ENCODE measurements around the gene SRRM4. TPM values are rescaled to one million over a fixed set of nuclear protein-coding genes. Genes with fewer than 3 reads are reported as not detected.
"Not testable (repeated sequence)": the region's sequence is repeated elsewhere in the genome, so short reads cannot be mapped to it uniquely, and the experiment has no call there.

Gene SRRM4
- total RNA-seq, 1 donor from 2014 or later, result not detected

DNA sequence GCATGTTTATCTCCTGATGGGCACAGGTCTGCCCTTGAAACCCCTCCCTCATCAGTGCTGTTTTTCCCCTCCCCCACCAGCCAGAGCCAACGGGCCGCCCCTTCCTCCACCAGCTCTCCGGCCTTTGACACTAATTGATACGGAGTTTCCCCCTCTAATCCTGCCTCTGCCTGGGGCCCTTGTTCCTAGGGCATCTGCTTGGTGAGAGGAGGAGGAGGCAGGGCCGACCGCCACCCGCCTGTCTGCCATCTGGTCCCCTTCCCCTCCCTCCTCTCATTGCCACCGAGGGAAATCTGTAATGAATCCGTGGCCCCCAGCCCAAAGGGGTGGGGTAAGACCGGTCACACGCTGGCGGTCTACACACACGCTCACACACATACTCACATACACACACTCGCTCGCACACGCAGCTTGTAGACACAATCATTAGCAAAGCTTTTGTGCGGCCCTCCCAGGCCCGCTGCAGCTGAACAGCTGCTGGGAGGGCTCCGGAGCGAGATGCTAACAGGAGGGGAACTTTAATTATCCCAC, 27.4 kb downstream of the SRRM4 start:
- DNase-seq (ENCODE audit: low read depth), result no peak

DNA sequence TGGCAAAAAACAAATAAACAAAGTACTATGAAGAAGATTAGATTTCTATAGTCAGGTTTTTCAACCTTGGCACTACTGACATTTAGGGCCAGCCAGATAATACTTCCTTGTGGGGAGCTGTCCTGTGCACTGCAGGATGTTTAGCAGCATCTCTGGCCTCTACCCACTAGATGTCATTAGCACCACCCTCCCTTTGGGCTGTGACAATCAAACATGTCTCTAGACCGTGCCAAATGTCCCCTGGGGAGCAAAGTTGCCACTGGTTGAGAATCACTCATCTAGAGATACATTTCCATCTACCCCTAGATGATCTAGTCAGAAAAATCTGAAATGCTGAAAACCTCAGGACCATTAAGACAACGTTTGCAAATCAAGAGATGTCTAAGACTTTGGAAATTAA, 29.9 kb downstream of the SRRM4 start:
- DNase-seq (ENCODE audit: low read depth), result no peak

DNA sequence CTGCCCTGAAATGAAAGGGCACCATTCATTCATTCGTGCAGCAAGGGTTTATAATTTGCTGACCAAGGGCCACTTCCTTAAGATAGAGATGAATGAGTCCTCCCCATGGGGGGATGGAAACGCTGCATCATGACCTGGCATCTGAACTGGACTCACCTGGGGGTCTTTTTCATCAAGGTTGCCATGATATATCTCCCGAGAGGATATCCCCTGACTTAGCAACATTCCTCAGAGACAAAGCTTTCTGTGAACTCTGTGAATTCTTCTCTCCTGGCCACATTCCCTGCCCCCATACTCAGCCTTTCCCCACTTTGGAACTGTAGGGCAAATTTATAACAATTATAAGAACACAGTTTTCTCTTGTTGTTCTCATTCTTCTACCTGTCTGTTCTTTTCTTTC, 30.8 kb downstream of the SRRM4 start:
- DNase-seq (ENCODE audit: low read depth), result no peak

DNA sequence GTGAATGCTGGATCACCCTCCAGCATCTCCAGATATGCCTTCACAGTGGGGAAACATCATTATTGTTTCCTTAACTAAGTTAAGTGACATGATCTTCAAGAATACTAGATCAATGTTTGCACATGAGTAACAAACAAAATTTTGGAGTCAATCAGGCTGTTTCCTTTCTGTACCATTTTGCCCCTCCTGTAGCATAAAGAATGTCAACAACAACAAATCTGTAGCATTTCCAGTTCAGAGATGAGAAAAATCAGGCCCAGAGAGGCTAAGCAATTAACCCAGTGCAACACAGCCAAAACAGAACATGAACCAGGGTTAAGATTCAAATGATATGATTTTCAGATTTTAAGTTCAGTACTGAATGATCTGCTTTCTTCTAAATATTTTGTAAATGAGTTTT, 31.7 kb downstream of the SRRM4 start:
- DNase-seq (ENCODE audit: low read depth), result no peak

DNA sequence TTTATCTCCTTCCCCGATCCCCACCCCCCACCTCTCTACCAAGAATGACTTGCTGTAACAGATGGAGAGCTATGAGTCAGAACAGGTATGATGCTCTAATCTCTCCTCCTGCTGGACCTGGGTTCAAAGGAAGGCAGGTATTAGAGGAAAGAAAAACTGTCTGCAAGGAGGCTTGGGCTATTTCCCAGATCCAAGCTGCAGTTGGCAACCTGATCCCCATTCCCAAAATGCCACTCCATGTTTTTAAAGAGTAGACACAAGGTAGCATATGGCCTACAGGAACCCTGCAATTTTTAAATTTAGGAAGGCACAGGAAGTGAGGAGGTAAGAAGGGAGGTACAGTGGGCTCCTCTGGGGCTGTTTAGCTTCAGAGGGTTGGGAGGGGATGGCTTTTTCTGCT, 33.0 kb downstream of the SRRM4 start:
- no peak for DNase-seq (ENCODE audit: low read depth)

DNA sequence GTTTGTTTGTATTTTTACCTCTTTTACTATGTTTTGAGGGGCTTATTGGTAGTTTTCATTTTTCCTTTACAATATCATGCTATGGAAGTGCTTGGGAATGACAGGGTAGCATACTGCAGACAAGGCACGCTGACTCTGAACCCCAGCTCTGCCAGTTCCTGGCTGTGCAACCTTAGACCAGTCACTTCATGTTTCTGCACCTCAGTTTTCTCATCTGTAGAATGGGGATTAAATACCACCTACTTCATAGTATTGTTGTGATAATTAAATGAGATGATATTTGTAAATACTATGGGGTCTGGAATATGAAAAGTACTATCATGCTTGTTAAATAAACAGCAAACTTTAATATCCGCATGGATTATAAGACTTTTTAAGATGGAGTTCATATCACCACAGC, 35.4 kb downstream of the SRRM4 start:
- DNase-seq (ENCODE audit: low read depth), result no peak

DNA sequence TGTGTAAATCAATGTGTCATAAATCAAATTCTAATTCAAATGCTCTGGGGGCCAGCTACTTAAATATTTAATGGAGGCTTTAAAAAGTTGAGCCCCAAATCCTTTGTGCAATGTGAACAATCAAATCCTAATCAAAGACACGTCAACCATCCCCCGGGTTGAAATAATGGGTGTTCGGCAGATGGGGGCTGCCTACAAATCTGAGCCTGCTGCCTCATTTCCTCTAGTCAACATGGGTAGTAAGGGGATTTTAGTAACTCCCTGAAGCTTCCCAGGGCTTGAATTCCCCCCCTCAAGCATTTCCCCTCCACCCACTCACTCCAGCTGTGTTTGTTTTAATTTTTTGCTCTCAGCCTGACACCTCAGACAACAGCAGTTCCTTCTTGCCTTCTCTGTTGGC, 37.8 kb downstream of the SRRM4 start:
- DNase-seq (ENCODE audit: low read depth), result no peak

DNA sequence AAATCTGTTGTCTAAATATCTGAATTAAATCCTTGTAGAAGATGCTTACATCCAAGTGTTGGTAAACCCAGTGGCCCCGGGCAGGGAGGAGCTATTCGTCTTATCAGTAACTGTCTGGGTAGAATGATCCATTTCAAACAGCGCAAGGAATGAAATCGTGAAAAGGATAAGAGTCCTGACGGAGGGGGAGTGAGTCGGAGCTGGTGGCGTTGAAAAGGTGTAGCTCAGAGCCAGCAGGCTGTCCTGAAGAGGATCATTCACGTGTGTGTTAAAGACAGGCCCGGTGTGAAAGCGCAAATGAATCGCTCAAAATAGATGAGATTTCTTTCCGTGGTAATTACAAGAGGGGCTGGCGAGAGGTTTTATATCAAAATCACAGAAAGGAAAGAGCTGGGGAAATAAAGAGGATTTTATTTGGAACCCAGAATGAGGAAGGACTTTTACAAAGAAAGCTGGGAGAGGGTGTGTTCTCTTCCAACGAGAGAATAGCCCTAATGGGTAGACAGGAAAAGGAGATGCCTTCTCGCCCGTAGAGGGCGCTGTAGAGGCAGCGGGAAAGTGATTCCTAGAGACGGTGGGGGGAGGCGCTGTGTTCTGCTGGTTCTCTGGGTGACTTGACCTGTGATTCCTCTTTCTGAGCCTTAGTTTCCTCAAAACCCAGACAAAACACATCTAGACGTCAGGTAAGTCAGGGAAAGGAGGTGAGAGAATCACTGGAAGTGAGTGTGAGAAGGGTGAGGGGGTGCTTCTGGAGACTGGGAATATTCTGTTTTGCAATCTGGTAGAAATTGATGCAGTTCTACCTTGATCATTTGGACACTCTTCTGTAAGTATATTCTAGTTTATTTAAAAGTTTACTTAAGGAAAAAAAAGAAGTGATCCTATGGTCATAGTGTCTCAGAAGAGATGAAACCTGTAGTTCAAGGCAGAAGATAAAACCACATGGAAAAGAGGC, 39.3 kb downstream of the SRRM4 start:
- DNase-seq (ENCODE audit: low read depth), result no peak

DNA sequence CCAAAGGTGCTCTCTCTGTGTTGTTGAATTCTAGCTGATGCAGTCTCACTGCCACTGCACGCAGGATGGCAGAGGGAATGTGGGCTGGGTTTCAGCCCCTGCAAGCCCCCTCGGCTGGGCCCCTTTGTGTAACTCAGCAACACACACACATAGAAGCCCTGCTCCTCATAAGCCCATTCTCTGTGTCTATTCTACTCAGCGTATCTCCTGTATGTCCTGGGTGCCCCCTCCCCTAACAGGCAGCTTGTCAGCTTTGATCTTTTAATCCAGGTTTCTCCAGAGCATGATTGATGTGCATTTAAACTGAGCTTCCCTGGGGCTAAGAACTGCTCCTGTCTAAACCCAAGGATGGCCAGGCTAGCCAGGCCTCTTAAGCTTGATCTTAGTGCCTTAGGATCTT, 43.0 kb downstream of the SRRM4 start:
- DNase-seq (ENCODE audit: low read depth), result no peak

DNA sequence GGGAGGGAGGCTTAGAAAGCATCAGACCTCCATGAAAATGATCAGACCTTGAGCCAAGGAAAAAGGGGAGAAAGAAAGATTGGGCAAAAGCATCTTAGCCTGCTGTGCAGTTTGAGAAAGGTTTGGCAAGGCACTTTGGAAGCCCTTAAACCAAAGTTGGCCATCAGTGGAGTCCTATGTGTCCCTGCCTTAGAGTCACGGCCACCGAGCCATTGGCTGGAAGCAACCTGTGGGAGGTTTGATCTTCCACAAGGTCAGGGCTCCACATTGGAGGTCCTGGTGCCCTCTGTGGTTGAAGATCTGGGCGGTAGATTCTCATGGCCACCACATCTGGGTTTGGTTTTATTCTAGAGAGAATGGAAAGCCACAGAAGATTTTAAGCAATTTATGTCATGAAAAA, 44.4 kb downstream of the SRRM4 start:
- DNase-seq (ENCODE audit: low read depth), result no peak

DNA sequence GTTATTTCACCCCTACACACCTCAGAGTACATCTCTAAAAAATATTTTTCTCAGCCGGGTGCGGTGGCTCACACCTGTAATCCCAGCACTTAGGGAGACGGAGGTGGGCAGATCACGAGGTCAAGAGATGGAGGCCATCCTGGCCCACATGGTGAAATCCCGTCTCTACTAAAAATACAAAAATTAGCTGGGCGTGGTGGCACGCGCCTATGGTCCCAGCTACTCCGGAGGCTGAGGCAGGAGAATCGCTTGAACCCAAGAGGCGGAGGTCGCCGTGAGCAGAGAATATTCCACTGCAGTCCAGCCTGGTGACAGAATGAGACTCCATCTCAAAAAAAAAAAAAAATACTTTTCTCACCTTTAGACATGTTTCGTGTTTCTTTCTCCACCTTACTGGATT, 52.0 kb downstream of the SRRM4 start:
- DNase-seq (ENCODE audit: low read depth), result not testable (repeated sequence)

DNA sequence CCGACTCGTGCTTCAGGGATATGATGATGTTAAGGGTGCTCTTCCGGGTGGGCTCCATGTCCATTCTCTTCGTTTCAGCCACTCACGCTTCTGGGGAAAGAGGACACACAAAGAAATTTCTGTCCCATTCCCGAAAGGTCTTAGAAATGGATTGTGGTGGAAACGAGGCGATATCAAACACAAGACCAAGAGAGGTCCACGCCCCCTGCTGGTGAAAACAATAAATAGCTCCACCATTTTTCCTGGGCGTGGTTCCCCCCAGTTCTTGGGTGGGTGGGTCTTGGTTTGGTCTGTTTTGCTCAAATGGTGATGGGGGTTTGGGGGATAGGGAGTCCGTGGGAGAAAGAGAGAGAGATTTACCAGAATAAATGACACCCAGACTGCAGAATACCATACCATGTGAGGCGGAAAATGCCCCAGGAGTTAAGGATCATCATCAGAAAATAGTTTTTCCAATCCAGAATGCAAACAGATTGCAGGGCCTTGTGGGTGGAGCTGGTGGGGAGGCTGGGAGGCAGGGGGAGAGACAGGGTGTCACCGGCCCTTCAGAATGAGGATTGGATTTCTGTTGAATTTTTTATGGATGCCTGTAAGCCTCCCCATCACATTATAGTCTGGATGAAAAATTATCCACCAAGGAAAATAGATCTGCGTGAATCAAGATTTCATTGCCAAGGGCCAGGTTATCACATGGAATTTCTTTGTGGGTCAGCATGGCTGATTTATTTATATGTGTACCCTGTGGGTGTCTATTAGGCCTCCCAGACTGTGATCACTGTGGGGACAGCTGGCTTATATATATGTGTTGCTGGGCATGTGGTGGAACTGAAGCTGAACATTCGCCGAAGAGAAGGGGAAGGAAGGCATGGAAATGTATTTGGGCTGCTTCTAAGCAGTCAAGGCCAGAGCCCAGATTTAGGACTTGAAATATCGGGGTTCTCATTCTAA, 55.8 kb downstream of the SRRM4 start:
- DNase-seq (ENCODE audit: low read depth), result peak; percentile 0

DNA sequence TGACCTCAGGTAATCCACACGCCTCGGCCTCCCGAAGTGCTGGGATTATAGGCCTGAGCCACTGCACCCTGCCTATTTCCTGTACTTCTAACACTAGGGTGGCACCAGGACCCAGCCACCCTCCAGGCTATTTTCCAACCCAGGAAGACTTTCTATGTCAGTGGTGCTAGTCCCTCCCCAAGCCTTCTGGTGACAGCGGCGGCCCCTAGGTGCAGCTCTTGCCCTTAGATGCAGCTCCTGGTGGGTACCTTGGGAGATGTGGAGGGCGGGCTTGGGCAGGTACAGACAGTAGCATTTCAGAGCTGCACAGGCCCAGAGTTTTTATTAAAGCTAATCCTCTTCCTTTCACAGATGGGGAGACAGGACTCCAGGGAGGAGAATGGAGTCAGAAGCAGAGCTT, 62.8 kb downstream of the SRRM4 start:
- no peak for DNase-seq (ENCODE audit: low read depth)

DNA sequence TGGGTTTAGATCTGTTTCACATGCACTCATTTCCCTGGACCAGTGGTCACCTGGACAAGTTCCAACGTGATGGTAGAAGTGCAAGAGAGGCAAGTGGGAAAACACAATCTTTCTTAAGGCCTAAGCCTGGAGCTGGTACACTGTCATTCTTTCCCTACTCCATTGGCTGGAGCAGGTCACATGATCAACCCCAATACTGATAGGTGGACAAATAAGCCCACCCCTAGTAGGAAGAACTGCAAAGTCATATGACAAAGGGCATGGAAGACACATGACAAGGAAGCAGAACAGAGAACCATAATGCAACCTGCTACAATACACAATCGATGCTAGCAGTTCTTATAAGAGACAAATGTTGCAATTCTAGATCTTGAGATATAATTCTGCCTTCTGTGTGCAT, 66.3 kb downstream of the SRRM4 start:
- DNase-seq (ENCODE audit: low read depth), result no peak

DNA sequence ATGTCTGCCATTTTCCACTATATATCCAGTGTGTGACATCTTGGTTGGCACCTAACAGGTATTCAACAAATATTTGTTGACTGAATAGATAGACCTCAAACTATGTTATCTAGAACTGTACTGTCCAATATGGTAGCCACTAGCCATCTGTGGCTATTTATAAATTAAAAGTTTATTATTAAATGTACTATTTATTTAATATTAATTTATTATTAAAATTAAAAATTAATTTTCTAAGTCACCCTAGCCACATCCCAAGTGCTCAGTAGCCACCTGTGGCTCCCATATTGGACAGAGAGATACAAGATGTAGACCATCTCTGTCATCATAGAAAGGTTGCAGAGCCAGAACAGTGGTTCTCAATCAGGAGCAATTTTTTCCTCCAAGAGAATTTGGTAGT, 69.3 kb downstream of the SRRM4 start:
- DNase-seq (ENCODE audit: low read depth), result no peak

DNA sequence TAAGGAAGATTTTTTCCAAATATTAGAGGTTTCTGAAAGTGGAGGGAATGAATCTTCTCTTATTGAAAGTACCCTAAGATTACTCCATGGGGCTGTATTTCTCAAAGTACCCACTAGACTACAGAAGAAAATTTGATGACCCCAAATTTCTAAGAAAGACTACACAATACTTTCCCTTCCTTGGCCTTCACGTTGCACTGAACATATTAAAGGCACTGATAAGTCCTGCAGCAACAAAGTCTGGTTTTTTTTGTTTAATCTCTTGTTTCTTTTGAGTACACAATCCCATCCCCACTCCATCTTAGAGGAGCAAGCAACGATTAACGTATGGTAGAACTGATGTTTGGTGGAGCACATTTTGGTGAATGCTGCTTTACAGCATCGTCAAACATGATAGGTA, 70.1 kb downstream of the SRRM4 start:
- no peak for DNase-seq (ENCODE audit: low read depth)

DNA sequence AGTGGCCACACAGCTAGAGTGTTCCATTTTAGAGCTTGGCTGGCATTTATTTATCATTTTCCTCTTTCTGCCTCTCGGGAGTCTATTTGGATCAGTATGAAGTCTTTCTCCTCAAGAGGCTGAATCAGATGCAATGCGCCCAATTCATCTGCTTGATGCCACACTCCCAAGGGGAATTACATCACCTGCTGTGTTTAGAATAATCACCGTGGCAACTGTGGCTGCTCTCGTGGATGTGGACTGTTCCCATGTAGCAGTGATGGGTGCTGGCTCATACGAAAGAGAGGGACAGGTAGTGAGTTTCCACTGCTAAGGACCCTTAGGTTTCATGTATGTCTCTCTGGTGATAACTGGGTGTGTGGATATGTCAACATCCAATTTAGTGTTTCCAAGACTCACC, 70.7 kb downstream of the SRRM4 start:
- no peak for DNase-seq (ENCODE audit: low read depth)

DNA sequence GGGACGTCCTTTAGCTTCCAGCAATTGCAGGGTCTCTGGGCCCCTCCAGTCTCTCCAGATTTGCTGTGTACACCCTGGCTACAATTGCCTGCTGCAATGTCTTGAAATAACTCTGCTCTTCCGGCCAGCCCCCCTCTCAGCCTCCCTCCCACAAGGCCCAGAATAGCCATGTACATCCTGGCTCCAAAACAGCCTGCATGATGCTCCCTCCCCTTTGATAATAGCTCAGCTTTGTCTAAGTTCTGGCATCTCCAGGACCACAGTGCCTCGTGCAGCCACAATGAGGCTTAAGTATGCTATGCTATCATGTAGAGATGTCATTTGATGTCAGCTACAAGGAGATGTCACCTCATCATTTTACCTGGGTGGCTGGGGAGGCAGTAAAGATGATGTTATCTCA, 74.6 kb downstream of the SRRM4 start:
- no peak for DNase-seq (ENCODE audit: low read depth)

DNA sequence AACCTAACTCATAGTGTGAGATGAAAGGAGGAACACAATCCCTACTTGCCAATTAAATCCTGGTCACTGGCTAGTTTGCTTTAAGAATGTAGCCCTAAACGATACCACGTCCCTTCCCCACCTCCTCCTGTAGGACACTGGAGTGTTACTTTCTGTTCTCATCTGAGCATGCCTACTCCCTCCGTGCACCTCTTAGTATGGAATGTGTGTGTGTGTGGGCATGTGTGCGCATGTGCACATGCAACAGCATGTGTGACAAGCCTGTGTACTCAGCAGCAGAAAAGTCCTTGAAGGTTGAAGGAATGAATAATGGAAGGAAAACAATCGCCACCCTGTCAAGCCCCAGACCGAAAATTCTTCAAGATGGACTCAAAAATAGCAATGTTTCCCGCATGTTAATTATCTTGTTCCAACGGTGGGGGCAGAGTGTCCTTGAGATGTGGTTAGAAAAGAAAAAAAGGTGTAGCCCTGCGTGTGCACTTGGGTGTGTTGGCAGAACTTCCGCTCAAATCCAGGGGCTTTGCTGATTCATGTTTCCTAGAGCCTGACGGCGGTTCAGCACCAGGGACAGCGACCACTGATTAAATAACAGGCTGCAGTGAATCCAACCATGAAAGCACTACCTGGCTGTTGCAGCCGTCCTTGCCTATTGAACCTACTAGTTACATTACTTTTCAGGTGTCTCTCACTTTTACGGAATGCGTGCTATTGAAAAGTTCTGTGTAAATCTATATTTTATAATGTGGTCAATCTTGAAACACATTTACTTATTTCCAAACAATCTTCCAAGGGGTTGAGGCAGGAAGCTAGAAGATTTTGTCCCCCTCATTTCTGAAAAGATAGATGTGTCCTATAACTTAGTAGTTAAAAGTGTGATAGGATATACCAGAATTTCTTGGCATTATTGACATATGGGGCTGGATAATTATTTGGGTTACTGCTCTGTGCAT, 79.8 kb downstream of the SRRM4 start:
- DNase-seq (ENCODE audit: low read depth), result peak; percentile 50

DNA sequence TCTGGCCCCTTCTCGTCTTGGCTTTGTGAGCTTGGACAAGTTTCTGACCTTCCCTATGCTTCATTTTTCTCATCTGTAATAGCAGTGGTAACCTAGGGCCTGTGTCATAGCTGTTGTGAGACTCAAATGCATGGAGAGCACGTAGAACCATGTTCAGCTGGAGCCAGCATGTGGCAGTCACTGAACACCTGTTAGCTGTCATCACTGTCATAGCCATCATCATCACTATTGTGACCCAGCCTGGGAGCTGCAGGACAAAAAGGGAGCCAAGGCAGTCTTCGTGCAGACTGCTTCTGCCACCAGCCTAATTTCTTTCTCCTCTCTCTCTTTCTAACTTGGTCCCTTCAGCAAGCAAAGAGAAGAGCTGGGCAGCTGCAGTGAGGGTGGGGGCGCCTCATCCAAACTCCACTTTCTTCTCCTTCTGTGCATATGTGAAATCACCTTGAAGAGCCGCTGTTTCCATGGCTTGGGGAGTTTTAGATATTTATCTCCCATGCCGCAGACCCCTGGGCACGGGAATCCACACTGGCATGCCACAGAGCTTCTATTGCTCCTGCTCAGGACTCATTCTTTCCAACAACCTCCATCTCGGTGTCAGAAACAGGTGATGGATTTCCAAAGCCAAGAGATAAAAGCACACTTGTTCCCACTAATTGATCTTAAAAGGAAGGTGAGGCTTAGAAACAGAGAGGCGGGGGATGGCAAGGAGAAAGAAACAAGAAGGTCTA, 87.0 kb downstream of the SRRM4 start:
- DNase-seq (ENCODE audit: low read depth), result no peak
